Epithelial cell of esophagus (primary cell): ENCODE measurements around the gene DNMT3A.
"Not testable (repeated sequence)": the region's sequence is repeated elsewhere in the genome, so short reads cannot be mapped to it uniquely, and the experiment has no call there.

Experiments
- DNase-seq: peaks from one replicate; pipeline ENCODE4 v3.0.0; 2010; ENCODE audit warnings: low read depth
- H3K4me3 ChIP-seq: 2 replicates; pipeline ENCODE4 v1.5.1; 2011; ENCODE audit warnings: mild to moderate bottlenecking, low read length, control low read depth
- TF ChIP-seq, protein P1 (sequence below): IDR thresholded peaks from 2 replicates; pipeline ENCODE4 v1.5.1; 2011; ENCODE audit warnings: low read depth, mild to moderate bottlenecking, low read length, control low read depth, inconsistent platforms; ENCODE audit not compliant: insufficient read depth; ENCODE audit errors: missing control alignments

Gene DNMT3A

GRCh38 chr2:25215232-25215631 is 126.5 kb downstream of the DNMT3A start:
- TF ChIP-seq, protein P1, sequence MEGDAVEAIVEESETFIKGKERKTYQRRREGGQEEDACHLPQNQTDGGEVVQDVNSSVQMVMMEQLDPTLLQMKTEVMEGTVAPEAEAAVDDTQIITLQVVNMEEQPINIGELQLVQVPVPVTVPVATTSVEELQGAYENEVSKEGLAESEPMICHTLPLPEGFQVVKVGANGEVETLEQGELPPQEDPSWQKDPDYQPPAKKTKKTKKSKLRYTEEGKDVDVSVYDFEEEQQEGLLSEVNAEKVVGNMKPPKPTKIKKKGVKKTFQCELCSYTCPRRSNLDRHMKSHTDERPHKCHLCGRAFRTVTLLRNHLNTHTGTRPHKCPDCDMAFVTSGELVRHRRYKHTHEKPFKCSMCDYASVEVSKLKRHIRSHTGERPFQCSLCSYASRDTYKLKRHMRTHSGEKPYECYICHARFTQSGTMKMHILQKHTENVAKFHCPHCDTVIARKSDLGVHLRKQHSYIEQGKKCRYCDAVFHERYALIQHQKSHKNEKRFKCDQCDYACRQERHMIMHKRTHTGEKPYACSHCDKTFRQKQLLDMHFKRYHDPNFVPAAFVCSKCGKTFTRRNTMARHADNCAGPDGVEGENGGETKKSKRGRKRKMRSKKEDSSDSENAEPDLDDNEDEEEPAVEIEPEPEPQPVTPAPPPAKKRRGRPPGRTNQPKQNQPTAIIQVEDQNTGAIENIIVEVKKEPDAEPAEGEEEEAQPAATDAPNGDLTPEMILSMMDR: no peak
- no peak overlapping the region for H3K4me3 ChIP-seq
- DNase-seq: no peak

DNA sequence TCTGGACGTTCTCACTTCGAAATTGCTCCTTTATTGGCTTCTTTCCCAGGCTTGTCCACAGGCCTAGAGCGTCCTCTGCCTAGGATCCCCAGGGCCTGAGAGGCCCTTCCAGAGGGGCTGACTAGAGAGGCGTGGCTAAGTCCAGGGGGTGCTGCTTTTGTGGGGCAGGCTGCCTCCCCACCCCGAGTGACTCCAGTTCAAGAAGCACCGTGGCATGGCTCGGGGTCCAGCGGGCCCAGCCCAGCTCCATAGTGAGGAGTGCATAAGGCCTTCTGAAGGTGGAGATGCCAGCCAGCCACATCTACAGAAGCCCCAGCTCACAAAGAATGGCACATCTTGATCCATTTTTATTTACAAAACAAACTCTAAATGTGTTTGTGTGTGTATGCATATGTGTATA is 128.5 kb downstream of the DNMT3A start:
- DNase-seq: no peak
- TF ChIP-seq, protein P1: no peak
- H3K4me3 ChIP-seq: no peak overlapping the region

GRCh38 chr2:25210923-25211322 is 130.8 kb downstream of the DNMT3A start:
- DNase-seq: not testable (repeated sequence)

DNA sequence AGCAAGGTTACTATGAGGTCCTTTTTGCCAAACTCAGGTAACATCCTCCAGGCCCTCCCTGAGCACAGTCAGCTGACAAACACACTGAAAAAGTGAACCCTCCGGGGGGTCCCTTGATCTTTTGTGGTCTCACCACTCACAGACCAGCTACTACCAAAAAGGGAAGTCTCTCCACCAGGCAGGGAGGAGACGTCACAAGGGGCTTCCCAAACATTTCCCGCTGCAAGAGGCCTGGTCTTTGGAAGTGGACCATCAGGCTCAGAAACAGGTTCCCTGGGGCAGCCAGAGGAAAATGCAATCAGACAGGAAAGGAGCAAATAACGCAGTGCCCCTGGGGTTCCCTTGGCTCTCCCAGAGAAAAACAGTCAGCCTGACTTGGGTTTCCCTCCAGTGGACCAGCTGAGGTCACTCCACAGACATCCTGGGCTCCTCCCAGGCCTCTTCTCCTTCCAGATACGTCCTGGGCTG is 134.6 kb downstream of the DNMT3A start:
- DNase-seq: no peak
- TF ChIP-seq, protein P1: no peak
- no peak overlapping the region for H3K4me3 ChIP-seq

More at GRCh38 chr2:25210923-25211322, 130.8 kb downstream of the DNMT3A start:
- H3K4me3 ChIP-seq: not testable (repeated sequence)

GRCh38 chr2:25204190-25204838 is 137.4 kb downstream of the DNMT3A start:
- no peak for DNase-seq
- TF ChIP-seq, protein P1: no peak
- no peak overlapping the region for H3K4me3 ChIP-seq

- TF ChIP-seq, protein P1: no peak
- no peak for DNase-seq
- no peak overlapping the region for H3K4me3 ChIP-seq
Observed at GRCh38 chr2:25202275-25202674, 139.4 kb downstream of the DNMT3A start.

- no peak for DNase-seq
- TF ChIP-seq, protein P1: no peak
- no peak overlapping the region for H3K4me3 ChIP-seq
Observed at GRCh38 chr2:25201794-25202193, 139.9 kb downstream of the DNMT3A start.
